Midbrain (tissue), 1 donor: ENCODE data around the gene OR2L3.
"Not testable (repeated sequence)": the region's sequence is repeated elsewhere in the genome, so short reads cannot be mapped to it uniquely, and the experiment has no call there.

Experiments
- DNase-seq: peaks from one replicate; lab custom pipeline; 2025; lab: John Stamatoyannopoulos, UW

Gene OR2L3, protein sequence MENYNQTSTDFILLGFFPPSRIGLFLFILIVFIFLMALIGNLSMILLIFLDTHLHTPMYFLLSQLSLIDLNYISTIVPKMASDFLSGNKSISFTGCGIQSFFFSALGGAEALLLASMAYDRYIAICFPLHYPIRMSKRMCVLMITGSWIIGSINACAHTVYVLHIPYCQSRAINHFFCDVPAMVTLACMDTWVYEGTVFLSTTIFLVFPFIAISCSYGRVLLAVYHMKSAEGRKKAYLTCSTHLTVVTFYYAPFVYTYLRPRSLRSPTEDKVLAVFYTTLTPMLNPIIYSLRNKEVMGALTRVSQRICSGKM

DNA sequence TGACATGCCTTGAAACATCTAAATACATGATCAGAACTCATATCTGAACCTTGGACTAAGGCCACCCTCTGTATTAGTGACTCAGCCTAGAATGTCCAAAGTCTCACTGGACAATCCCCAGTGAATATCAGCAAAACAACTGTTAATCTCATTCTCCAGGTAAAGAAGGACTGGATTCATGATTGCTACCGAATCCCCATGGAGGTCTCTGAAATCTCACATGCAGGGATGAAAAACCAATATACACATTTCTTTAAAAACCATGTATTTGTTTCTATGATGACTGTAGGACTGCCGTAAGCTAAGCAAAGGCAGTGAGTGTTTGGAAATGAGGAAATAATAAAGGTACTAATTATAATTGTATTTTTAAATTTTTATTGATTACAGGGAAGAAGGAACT lies at the start of gene OR2L3:
TSS of gene OR2L3 (plus strand) at position 301 of the 400 bp plus-strand sequence. CDS start 13,846 bp downstream, outside the sequence.
- no peak for DNase-seq

DNA sequence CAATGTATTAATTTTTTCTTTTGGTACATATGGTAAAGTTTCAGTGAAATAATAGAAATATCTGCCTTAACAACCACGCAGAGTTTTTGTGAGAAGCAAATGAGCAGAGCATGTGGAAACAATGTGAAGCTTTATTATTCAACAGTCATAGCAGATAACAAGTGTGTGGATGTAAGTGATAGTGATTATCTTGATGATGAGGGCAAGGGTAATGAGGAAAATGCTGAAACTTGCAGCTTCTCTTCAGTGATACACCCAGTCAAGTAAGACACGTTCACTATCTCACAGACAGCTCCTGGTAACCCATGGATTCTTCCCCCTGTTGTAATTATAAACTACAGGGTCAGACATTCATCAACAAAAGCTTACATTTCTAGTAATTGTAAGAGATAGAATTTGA lies 47.8 kb upstream of the OR2L3 start:
- no peak for DNase-seq

DNA sequence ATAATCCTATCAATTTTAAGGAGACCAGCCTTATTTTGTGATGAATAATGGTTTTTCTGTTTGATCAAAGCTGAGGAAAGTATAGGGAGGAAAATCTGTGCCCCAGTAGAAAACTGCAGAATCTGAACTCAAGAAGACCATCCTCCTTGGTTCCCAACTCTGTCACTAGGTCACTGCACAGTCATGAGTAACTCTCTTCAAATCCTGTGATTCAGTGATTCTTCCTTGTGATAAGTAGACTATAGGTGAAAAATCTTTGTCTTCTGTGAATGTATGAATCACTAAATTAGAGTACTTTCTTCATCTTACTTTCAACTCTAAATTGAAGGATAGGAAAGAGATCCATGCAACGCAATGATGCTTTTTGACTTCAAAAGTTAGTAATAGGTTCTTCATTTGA lies 46.5 kb upstream of the OR2L3 start:
- no peak for DNase-seq

DNA sequence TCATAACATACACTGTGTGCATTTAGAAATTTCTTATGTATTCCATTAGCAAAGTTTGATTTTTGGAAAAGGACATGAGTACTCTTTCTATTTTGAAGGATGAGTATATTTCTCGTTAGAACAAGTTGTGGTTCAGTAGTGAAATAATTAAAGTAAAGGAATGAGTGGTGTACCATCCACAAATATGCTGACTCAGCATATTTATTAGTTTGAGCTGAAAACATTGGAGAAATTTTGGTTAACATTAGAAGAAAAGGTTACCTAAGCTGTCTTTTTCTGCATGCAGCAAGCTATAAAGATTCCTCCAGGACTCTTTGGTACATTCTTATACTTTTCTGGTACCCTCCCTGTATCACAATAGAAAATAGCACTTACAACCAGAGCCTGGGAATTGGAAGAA lies 38.9 kb upstream of the OR2L3 start:
- no peak for DNase-seq

DNA sequence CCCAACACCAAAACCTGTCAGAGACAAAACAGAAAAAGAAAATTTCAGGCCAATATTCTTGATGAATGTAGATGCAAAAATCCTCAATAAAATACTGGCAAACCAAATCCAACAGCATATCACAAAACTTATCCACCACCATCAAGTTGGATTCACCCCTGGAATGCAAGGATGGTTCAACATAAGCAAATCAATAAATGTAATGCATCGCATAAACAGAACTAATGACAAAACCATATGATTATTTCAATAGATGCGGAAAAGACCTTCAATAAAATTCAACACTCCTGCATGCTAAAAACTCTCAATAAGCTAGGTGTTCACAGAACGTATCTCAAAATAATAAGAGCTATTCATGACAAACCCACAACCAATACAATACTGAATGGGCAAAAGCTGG lies 37.0 kb upstream of the OR2L3 start:
- no peak for DNase-seq

DNA sequence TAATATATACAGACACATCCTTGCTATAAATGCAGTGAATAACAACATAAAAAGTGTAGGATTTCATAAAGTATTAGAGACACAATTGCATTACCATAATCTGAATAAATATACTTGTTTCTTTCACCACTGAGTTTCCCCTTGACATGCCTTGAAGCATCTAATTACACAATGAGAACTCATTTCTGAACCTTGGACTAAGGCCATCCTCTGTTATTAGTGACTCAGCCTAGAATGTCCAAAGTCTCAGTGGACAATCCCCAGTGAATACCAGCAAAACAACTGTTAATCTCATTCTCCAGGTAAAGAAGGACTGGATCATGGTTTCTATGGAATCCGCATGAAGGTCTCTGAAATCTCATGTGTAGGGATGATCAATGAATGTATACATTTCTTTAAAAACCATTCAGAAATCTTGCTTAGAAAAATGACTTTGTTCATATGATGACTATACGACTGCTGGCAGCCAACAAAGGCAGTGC lies 33.4 kb upstream of the OR2L3 start, which contains the start of gene OR2L5:
TSS of gene OR2L5 (plus strand) at position 432 of the 482 bp plus-strand sequence. CDS start 8,288 bp downstream, outside the sequence.
- DNase-seq = peak; percentile 12

DNA sequence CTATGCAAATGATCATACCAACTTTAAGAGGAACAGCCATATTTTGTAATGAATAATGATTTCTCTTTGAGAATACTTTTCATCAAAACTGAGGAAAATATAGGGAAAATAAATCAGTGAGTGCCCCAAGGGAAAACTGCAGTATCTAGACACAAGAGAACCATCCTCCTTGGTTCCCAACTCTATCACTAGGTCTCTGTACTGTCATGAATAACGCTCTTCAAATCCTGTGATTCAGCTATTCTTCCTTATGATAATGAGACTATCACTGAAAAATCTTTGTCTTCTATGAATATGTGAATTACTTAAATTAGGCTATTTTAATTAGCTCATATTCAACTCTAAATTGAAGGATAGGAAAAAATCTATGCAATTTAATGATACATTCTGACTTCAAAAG lies 30.8 kb upstream of the OR2L3 start:
- DNase-seq = peak; percentile 40

DNA sequence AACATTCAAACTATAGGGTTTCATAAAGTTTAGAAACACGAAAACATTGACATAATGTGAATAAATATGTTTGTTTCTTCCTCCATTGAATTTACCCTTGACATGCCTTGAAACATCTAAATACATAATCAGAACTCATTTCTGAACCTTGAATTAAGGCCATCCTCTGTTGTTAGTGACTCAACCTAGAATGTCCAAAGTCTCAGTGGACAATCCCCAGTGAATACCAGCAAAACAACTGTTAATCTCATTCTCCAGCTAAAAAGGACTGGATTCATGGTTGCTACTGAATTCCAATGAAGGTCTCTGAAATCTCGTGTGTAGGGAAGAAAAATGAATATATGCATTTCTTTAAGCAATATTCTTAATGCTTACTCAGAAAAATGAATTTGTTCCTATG lies 16.9 kb upstream of the OR2L3 start, which contains the start of gene OR2L2:
TSS of gene OR2L2 (plus strand) at position 301 of the 400 bp plus-strand sequence. CDS start 8,198 bp downstream, outside the sequence.
- DNase-seq = no peak

DNA sequence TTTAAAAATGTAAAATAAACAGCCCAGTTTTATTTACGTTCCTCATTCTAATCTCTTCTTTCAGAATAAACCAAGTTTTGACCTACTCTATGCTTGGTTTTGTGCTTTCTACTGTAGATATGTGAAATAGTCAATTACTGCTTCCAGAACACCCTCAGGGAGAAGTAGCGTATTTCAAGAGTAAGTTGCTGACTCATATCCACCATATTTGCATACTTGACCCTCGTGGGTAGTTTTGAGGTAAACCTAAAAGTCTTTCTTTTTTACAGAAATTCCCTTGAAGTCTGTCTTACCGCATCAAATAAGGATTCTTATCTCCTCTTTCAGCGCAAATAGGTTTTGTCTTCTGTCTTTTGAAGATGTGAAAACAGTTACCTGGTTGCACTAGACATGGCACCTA lies 1.4 kb upstream of the OR2L3 start:
- DNase-seq = no peak

DNA sequence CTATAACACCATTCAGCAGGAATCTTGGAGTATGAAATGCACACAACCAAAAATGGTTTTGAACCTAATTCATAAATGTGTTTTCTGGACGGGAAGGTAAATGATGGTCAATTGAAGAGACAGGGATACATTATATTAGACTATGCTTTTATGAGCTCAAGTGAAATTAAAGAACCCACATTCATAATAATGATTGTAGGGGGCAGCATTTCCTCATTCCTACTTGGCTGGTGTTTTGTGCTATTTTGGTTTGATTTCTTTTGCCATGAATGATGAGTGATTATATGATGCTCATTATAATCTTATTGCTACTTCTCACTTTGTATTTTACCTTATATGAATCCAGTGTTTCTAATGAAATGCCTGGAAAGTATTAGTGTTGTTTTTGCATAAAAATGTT lies 372 bp downstream of the OR2L3 start:
- no peak for DNase-seq

DNA sequence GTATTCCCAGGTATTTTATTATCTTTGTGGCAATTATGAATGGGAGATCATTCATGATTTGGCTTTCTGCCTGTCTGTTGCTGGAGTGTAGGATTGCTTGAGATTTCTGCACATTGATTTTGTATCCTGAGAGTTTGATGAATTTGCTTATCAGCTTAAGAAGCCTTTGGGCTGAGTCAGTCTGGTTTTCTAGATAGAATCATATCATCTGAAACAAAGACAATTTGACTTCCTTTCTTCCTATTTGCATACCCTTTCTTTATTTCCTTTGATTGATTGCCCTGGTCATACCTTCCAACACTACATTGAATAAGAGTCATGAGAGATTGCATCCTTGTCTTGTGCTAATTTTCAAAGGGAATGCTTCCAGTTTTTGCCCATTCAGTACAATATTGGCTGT lies 8.0 kb downstream of the OR2L3 start:
- DNase-seq = no peak

DNA sequence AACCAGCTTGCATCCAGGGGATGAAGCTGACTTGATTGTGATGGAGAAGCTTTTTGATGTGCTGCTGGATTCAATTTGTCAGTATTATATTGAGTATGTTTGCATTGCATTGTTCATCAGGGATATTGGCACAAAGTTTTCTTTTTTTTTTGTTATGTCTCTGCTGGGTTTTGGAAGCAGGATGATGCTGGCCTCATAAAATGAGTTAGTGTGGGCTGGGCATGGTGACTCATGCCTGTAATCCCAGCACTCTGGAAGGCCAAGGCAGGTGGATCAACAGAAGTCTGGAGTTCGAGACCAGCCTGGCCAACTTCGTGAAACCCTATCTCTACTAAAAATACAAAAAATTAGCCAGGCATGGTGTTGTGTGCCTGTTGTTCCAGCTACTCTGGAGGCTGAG lies 8.6 kb downstream of the OR2L3 start:
- no peak for DNase-seq

DNA sequence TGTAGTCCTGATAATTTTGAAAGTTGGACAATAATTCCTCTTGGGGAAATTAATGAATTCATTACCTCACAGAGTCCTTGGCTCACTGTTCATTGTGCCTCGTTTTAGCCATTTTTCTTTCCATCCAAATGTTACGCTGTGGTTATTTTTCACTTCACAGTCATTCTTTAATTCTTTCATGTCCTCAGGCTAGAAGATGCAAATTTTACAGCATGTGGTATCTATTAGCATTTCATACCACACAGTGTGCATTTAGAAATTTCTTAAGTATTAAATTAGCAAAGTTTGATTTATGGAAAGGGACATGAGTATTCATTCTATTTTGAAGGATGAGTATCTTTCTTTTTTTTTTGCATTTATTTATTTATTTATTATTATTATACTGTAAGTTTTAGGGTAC lies 18.4 kb downstream of the OR2L3 start:
- DNase-seq = no peak

DNA sequence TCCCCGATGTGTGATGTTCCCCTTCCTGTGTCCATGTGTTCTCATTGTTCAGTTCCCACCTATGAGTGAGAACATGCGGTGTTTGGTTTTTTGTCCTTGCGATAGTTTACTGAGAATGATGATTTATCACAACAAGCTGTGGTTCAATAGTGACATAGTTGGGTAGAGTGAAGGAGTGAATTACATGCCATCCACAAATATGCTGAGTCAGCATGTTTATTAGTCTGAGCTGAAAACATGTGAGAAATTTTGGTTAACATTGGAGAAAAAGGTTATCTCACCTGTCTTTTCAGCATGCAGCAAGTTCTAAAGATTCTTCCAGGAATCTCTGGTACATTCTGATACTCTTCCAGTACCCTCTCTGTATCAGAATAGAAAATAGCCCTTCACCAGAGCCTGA lies 19.0 kb downstream of the OR2L3 start:
- no peak for DNase-seq

DNA sequence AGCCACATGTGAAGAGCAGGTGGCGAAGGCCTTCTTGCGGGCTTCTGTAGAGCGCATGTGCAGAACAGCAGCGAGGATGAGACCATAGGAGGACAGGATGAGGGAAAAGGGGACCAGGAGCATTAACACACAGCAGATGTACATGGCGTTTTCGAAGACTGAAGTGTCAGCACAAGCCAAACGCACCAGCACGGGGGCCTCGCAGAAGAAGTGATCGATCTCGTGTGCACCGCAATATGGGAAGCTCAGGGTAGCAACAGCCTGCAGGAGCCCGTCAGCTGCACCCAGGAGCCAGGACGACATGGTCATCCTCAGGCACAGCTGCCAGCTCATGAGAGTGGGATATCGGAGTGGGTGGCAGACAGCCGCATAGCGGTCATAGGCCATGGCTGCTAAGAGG lies 37.2 kb downstream of the OR2L3 start:
- not testable (repeated sequence) for DNase-seq

DNA sequence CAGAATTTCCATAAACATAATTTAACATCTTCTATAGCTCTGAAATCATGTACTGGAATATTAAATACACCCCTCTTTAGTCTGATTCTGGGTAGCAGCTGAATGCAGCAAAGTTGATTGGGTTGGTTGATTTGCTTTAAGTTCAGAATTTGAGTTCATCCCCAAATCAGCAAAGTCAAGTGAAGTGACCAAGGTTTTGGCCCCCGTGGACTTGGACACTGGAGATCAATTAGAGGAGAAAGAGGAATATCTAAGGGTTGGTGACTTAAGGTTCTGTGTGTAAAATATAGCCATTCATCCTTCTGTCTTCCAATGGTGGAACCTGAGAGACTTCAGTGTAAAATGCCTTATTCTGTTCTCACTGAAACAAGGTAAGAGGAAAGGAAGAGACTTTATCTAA lies 48.2 kb downstream of the OR2L3 start, which contains the start of gene OR2L13:
TSS of gene OR2L13 (plus strand) at position 301 of the 400 bp plus-strand sequence. CDS start 4,192 bp downstream, outside the sequence.
- no peak for DNase-seq

DNA sequence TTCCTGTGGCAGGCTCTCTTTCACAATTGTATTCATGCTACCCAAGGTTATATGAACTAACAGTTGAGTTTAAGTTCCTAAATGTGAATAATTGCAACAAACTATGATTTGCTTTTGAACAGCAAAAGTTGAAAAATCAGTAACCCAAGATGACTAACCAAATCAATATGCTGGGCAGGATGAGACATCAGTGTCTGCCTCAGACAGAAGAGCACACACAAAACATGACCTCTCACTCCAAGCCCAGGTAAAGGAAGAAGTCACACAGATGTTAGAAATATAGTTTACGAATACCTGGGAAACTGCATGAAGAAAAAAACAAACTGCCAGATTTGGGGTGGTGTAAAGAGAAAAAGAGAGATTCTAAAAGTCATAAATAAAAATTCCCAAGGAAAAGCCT lies 51.9 kb downstream of the OR2L3 start:
- DNase-seq = no peak

DNA sequence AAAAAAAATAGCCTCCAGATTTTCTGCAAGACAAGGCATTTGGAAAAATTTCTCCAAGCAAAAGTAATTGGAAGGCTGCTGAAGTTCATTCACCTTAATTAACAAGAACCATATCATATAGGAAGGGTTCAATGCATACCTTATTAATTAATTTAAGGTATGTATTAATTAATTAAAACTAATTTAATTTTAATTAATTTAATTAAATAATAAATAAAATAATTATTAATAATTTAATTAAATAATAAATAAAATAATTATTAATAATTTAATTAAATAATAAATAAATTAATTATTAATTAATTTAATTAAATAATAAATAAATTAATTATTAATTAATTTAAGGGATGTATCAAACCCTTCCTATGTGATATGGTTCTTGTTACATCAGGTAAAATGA lies 56.2 kb downstream of the OR2L3 start:
- DNase-seq = no peak

DNA sequence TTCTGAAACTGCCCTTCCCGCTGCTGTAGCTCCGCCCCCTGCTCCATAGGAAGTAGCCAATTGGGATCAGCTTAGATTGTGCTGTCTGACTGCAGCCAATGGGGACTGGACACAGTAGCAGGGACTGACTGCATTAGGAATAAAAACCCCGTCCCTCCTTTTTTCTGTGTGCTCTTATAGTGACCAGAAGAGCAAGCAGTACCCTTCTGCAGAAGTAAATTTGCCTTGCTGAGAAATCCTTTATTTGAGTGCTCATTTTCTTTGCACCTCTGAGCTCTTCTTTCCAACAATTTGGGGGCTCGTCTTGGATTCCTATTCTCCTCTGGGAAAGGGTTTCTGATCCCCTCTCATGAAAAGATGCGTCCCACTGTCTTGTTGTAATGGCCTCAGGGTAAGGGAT lies 64.5 kb downstream of the OR2L3 start:
- DNase-seq = no peak
